Trophoblast cell (in vitro differentiated cells and primary cell): ENCODE results near the gene CIB1.
"Not testable (repeated sequence)": the region's sequence is repeated elsewhere in the genome, so short reads cannot be mapped to it uniquely, and the experiment has no call there.

Experiments used
- DNase-seq, 2 donors: peaks; one replicate each; pipeline ENCODE4 v3.0.0-alpha.2; 2016
- H2AFZ ChIP-seq: 2 replicates; pipeline ENCODE4 v1.6.1; 2013; ENCODE audit warnings: low read length, moderate library complexity, mild to moderate bottlenecking; ENCODE audit not compliant: insufficient read depth, poor library complexity
- H2AK5ac ChIP-seq: 2 replicates; pipeline ENCODE4 v1.6.1; 2013; ENCODE audit warnings: mild to moderate bottlenecking, low read length
- H2BK120ac ChIP-seq: 2 replicates; pipeline ENCODE4 v1.6.1; 2013; ENCODE audit warnings: low read length, mild to moderate bottlenecking, moderate library complexity; ENCODE audit not compliant: insufficient read depth, poor library complexity
- H2BK12ac ChIP-seq: 2 replicates; pipeline ENCODE4 v1.6.1; 2013; ENCODE audit warnings: mild to moderate bottlenecking, low read length, moderate library complexity
- H2BK5ac ChIP-seq: 2 replicates; pipeline ENCODE4 v1.6.1; 2013; ENCODE audit warnings: low read length, low read depth, moderate library complexity, mild to moderate bottlenecking; ENCODE audit not compliant: poor library complexity
- H3K14ac ChIP-seq: 2 replicates; pipeline ENCODE4 v1.6.1; 2013; ENCODE audit warnings: mild to moderate bottlenecking, low read length
- H3K18ac ChIP-seq: 2 replicates; pipeline ENCODE4 v1.6.1; 2013; ENCODE audit warnings: mild to moderate bottlenecking, low read length
- H3K23ac ChIP-seq: 2 replicates; pipeline ENCODE4 v1.6.1; 2013; ENCODE audit warnings: low read length
- H3K27ac ChIP-seq: 2 replicates; pipeline ENCODE4 v1.5.1; 2013; ENCODE audit warnings: low read depth, mild to moderate bottlenecking, inconsistent platforms, low read length, moderate library complexity
- H3K27me3 ChIP-seq: 2 replicates; pipeline ENCODE4 v1.6.1; 2013; ENCODE audit warnings: inconsistent platforms, mild to moderate bottlenecking, low read length, moderate library complexity; ENCODE audit not compliant: insufficient read depth
- H3K36me3 ChIP-seq, 2 experiments: 1 replicate in 1 of 2; 2 replicates in 1 of 2; pipeline ENCODE4 v1.6.1; 2013; ENCODE audit warnings: low read length in 2 of 2, mild to moderate bottlenecking in 2 of 2, moderate library complexity in 1 of 2; ENCODE audit not compliant: insufficient read depth in 2 of 2, control insufficient read depth in 1 of 2
- H3K4ac ChIP-seq: 2 replicates; pipeline ENCODE4 v1.6.1; 2013; ENCODE audit warnings: low read depth, mild to moderate bottlenecking, low read length, moderate library complexity
- H3K4me1 ChIP-seq, 2 experiments: 1 replicate in 1 of 2; 2 replicates in 1 of 2; pipeline ENCODE4 v1.6.1; 2013; ENCODE audit warnings: low read length in 2 of 2, mild to moderate bottlenecking in 2 of 2, moderate library complexity in 1 of 2; ENCODE audit not compliant: insufficient read depth in 2 of 2, control insufficient read depth in 1 of 2
- H3K4me2 ChIP-seq: 2 replicates; pipeline ENCODE4 v1.6.1; 2013; ENCODE audit warnings: inconsistent platforms, mild to moderate bottlenecking, low read length, moderate library complexity
- H3K4me3 ChIP-seq: 2 replicates; pipeline ENCODE4 v1.5.1; 2013; ENCODE audit warnings: mild to moderate bottlenecking, low read depth, low read length, inconsistent platforms
- H3K79me1 ChIP-seq: one replicate; pipeline ENCODE4 v1.6.1; 2013; ENCODE audit warnings: low read length
- H3K79me2 ChIP-seq: 2 replicates; pipeline ENCODE4 v1.6.1; 2013; ENCODE audit warnings: low read length, mild to moderate bottlenecking; ENCODE audit not compliant: control insufficient read depth, insufficient read depth, poor library complexity
- H3K9ac ChIP-seq: 2 replicates; pipeline ENCODE4 v1.6.1; 2013; ENCODE audit warnings: mild to moderate bottlenecking, low read length
- H3K9me3 ChIP-seq: 2 replicates; pipeline ENCODE4 v1.6.1; 2013; ENCODE audit warnings: low read depth, mild to moderate bottlenecking, control low read depth, inconsistent platforms, low read length; ENCODE audit not compliant: insufficient read depth
- H4K12ac ChIP-seq: 2 replicates; pipeline ENCODE4 v1.6.1; 2013; ENCODE audit warnings: low read depth, mild to moderate bottlenecking, low read length, moderate library complexity
- H4K8ac ChIP-seq: 2 replicates; pipeline ENCODE4 v1.6.1; 2013; ENCODE audit warnings: low read depth, mild to moderate bottlenecking, low read length, moderate library complexity
- H4K91ac ChIP-seq: one replicate; pipeline ENCODE4 v1.6.1; 2013; ENCODE audit warnings: low read depth, mild to moderate bottlenecking, low read length, moderate library complexity
- WGBS: extraction: QIAGEN DNeasy Blood & Tissue Kit; methylation state at CpG from one replicate; pipeline ENCODE4 v1.1.7; 2013; ENCODE audit warnings: missing lambda C conversion rate; ENCODE audit not compliant: insufficient read length, insufficient coverage; ENCODE audit errors: extremely low coverage; 5-methylcytosine and 5-hydroxymethylcytosine counted together

Gene CIB1

DNA sequence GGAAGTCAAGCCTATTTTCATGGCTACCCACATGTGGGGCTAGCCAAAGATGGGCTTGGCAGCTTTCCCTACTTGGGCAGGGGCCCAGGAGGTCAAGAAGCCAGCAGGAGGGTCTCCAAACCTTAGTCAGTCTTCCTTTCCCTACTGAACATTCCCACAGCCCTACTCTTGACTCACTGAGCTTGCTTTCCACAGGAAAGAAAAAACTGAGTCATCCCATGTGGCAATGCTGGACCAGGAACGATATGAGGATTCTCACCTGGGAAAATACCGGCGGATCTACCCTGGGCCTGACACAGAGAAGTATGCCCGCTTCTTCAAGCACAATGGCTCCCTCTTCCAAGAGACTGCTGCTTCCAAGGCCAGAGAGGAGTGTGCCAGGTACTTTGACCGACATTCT is 28.1 kb upstream of the CIB1 start:
- no CpG with 5 or more reads among the region's 5 CpGs for WGBS
- Histone ChIP-seq H3K4me1 (peaks cover 4 to 8% of the 10 kb centered on the region in 2 experiments), H2AK5ac (no peak overlapping the region), H4K91ac (no peak overlapping the region), H3K79me2 (peaks cover 11% of the 10 kb centered on the region), H3K23ac (no peak overlapping the region), H4K12ac (no peak overlapping the region), H3K18ac (no peak overlapping the region), H2BK120ac (no peak overlapping the region), H3K27me3 (no peaks in the 10 kb centered on the region), H3K27ac (no peak overlapping the region), H3K14ac (no peak overlapping the region), H3K9ac (no peak overlapping the region), H3K9me3 (no peaks in the 10 kb centered on the region), H3K4me3 (no peak overlapping the region), H3K79me1 (peaks cover 11% of the 10 kb centered on the region), H3K36me3 (no peaks in the 10 kb centered on the region), H2BK5ac (no peak overlapping the region), H2BK12ac (no peak overlapping the region), H3K4ac (no peak overlapping the region), H4K8ac (no peak overlapping the region), H3K4me2 (no peak overlapping the region), H2AFZ (no peak overlapping the region)
- DNase-seq: peak; percentile 52 to 59

DNA sequence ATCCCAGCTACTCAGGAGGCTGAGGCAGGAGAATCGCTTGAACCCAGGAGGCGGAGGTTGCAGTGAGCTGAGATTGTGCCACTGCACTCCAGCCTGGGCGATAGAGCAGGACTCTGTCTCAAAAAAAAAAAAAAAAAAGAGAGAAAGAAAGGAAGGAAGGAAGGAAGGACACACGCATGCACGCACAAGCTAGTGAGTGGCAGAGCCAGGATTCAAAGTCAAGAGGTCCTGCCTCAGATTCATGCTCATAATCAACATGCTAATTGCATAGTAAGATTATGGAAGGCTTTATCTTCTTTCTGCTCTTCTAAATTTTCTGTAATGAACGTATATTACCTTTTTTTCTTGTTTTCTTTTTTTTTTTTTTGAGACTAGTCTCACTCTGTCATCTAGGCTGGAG is 27.0 kb upstream of the CIB1 start:
- not testable (repeated sequence) for H3K4me3 ChIP-seq, H4K91ac ChIP-seq, H3K4ac ChIP-seq, H2BK5ac ChIP-seq, H3K4me1 ChIP-seq, H3K4me2 ChIP-seq, H2BK12ac ChIP-seq, DNase-seq, H3K23ac ChIP-seq, H4K12ac ChIP-seq, H4K8ac ChIP-seq, H2BK120ac ChIP-seq, H3K27ac ChIP-seq, H2AFZ ChIP-seq, H3K79me2 ChIP-seq, H3K9ac ChIP-seq, H3K9me3 ChIP-seq, H3K18ac ChIP-seq, H3K36me3 ChIP-seq, H3K27me3 ChIP-seq, H2AK5ac ChIP-seq, H3K79me1 ChIP-seq, H3K14ac ChIP-seq
- WGBS: no CpG with 5 or more reads among the region's 6 CpGs

DNA sequence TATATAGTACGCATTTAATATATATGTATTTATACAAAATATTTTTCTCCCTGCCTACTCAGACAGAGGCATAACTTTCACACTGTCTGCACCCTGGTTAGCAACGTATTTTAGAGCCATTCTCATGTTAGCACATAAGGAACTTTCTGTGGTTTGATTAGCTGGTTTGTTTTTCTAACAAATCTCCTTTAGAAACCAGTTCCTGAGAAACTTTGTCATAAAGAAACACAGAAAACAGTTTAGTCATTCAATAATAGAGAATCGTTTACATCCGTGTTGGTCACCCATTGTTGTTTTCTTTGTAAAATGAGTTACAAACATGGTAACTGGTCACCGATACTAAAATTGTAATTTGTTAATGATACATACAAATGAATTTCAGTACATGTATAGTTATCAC is 25.8 kb upstream of the CIB1 start:
- Histone ChIP-seq H3K4me3 (no peak overlapping the region), H3K27ac (no peak overlapping the region), H3K27me3 (no peaks in the 10 kb centered on the region), H2BK120ac (no peak overlapping the region), H3K4ac (no peak overlapping the region), H3K18ac (no peak overlapping the region), H4K8ac (no peak overlapping the region), H3K4me1 (peaks cover under 1 to 2% of the 10 kb centered on the region in 2 experiments), H4K12ac (no peak overlapping the region), H3K9me3 (no peaks in the 10 kb centered on the region), H2BK5ac (no peak overlapping the region), H3K79me1 (no peaks in the 10 kb centered on the region), H3K4me2 (no peak overlapping the region), H3K14ac (no peak overlapping the region), H3K36me3 (no peaks in the 10 kb centered on the region), H2BK12ac (no peak overlapping the region), H3K79me2 (no peaks in the 10 kb centered on the region), H2AFZ (no peak overlapping the region), H3K23ac (no peak overlapping the region), H4K91ac (no peak overlapping the region), H3K9ac (no peak overlapping the region), H2AK5ac (no peak overlapping the region)
- WGBS: no CpG with 5 or more reads among the region's 5 CpGs
- DNase-seq: no peak

DNA sequence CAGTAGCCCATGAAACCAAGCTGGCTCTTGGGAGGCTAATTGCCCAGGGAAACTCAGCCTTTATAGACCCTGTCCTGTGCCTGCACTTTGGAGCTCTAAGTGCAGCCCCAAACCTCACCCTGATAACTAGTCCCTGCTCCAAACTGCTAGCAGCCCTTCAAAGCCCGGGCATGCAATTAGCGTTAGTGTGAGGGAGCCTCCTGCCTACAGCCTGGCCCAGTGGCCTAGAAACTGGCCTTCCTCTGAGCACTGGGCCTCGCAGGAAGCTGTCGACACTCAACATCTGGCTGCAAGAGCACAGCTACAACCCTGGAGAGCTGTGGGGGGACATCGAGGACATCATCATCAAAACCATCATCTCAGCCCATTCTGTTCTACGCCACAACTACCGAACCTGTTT is 24.0 kb upstream of the CIB1 start:
- no peaks in the 10 kb centered on the region for H3K27me3 ChIP-seq
- H3K4me3 ChIP-seq: no peak overlapping the region
- H3K4me1 ChIP-seq: no peaks in the 10 kb centered on the region
- H3K79me2 ChIP-seq: no peaks in the 10 kb centered on the region
- no peak overlapping the region for H4K91ac ChIP-seq
- no peak overlapping the region for H3K9ac ChIP-seq
- H3K14ac ChIP-seq: no peak overlapping the region
- no peak overlapping the region for H4K12ac ChIP-seq
- no peak overlapping the region for H3K4ac ChIP-seq
- no peak overlapping the region for H3K18ac ChIP-seq
- no peak overlapping the region for H3K4me2 ChIP-seq
- no peak overlapping the region for H3K27ac ChIP-seq
- no peaks in the 10 kb centered on the region for H3K9me3 ChIP-seq
- H2BK5ac ChIP-seq: no peak overlapping the region
- no peak for DNase-seq
- no peak overlapping the region for H2BK12ac ChIP-seq
- no peaks in the 10 kb centered on the region for H3K79me1 ChIP-seq
- H2AK5ac ChIP-seq: no peak overlapping the region
- H2AFZ ChIP-seq: no peak overlapping the region
- no CpG with 5 or more reads among the region's 7 CpGs for WGBS
- H3K36me3 ChIP-seq: no peaks in the 10 kb centered on the region
- no peak overlapping the region for H4K8ac ChIP-seq
- H2BK120ac ChIP-seq: no peak overlapping the region
- no peak overlapping the region for H3K23ac ChIP-seq
